COLO668 (cell line): ENCODE measurements around the gene CD84.
A peak's percentile ranks its signal among the peaks of the same experiment; 100 is the strongest.
"Not testable (repeated sequence)": the region's sequence is repeated elsewhere in the genome, so short reads cannot be mapped to it uniquely, and the experiment has no call there.

Experiments
- DNase-seq: peaks from one replicate; lab custom pipeline; 2025; ENCODE audit not compliant: unreplicated experiment; lab: John Stamatoyannopoulos, UW

Gene CD84

GRCh38 chr1:160610569-160611242 is 31.4 kb upstream of the CD84 start:
- no peak for DNase-seq

- DNase-seq, result no peak
Measured at GRCh38 chr1:160608941-160609340, 29.6 kb upstream of the CD84 start.

GRCh38 chr1:160608514-160608913 is 29.2 kb upstream of the CD84 start:
- DNase-seq, result no peak

GRCh38 chr1:160608057-160608456 is 28.8 kb upstream of the CD84 start:
- no peak for DNase-seq

GRCh38 chr1:160607672-160608032 is 28.4 kb upstream of the CD84 start:
- DNase-seq, result no peak

GRCh38 chr1:160607011-160607671 is 27.8 kb upstream of the CD84 start:
- DNase-seq, result peak; percentile 50

GRCh38 chr1:160606611-160607010 is 27.3 kb upstream of the CD84 start:
- no peak for DNase-seq

GRCh38 chr1:160605792-160606479 is 26.6 kb upstream of the CD84 start:
- DNase-seq, result no peak

- DNase-seq, result no peak
Measured at GRCh38 chr1:160605205-160605604, 25.9 kb upstream of the CD84 start.

- no peak for DNase-seq
Measured at GRCh38 chr1:160597705-160598104, 18.4 kb upstream of the CD84 start.

- no peak for DNase-seq
Measured at GRCh38 chr1:160597051-160597450, 17.8 kb upstream of the CD84 start.

- no peak for DNase-seq
Measured at GRCh38 chr1:160590488-160590887, 11.2 kb upstream of the CD84 start.

GRCh38 chr1:160588468-160588867 is 9.2 kb upstream of the CD84 start:
- DNase-seq, result no peak

- no peak for DNase-seq
Measured at GRCh38 chr1:160584784-160585183, 5.5 kb upstream of the CD84 start.

GRCh38 chr1:160582976-160583375 is 3.7 kb upstream of the CD84 start:
- not testable (repeated sequence) for DNase-seq

- no peak for DNase-seq
Measured at GRCh38 chr1:160581961-160582360, 2.7 kb upstream of the CD84 start.

GRCh38 chr1:160580221-160580812 is 1.0 kb upstream of the CD84 start:
- DNase-seq, result no peak

- DNase-seq, result no peak
Measured at GRCh38 chr1:160578525-160579191, 638 bp downstream of the CD84 start.

- no peak for DNase-seq
Measured at GRCh38 chr1:160578175-160578524, 1.1 kb downstream of the CD84 start.

- DNase-seq, result no peak
Measured at GRCh38 chr1:160577671-160578070, 1.6 kb downstream of the CD84 start.

GRCh38 chr1:160576884-160577283 is 2.4 kb downstream of the CD84 start:
- no peak for DNase-seq

GRCh38 chr1:160576390-160576789 is 2.9 kb downstream of the CD84 start:
- no peak for DNase-seq
